ENCODE results near the gene CCSER1. TPM values are rescaled to one million over a fixed set of nuclear protein-coding genes. Genes with fewer than 3 reads are reported as not detected.
A peak's percentile ranks its signal among the peaks of the same experiment; 100 is the strongest.

CCSER1 gene
- total RNA-seq, 1 experiment from 2014 or later: 4.1 TPM

DNA sequence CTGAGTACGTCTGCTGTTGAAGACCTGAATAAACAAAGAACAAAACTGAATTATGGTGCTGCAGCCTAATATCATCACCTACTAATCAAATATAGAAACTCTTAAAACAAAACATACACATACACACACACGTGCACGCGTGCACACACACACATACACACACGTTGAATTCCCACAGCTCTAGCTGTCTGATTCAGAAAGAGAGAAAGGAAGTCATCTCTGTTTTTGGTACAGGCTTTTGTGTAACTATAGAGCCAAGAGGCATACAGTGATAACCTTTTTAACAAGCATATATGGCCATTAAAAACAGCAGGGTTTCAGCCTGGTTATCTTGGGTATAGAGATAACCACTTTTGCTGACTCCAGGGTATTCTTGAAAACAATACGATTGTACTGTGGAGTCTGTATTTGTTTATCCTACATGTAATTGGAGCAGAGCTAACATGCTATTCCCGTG, 823.2 kb downstream of the CCSER1 start:
- intact Hi-C loops (cut with micrococcal nuclease; ENCODE audit: unreplicated experiment): loop anchor here (5.0 kb wide), 1 partner anchor 108 kb away; no protein-coding TSS in a partner anchor
- no peak overlapping the region for H3K27ac Mint-ChIP-seq (ENCODE audit: unreplicated experiment)
- no peaks in the 10 kb centered on the region for H3K4me1 Mint-ChIP-seq (ENCODE audit: low read depth, unreplicated experiment)
- H3K9me3 ChIP-seq: no peaks in the 10 kb centered on the region
- no peak overlapping the region for H3K4me3 Mint-ChIP-seq (ENCODE audit: unreplicated experiment)
- no peaks in the 10 kb centered on the region for H3K27me3 Mint-ChIP-seq (ENCODE audit: insufficient read depth, unreplicated experiment)
- peaks cover 9% of the 10 kb centered on the region; the same call in 1 of the 2 replicates for H3K4me1 ChIP-seq
- TF ChIP-seq, protein P1, sequence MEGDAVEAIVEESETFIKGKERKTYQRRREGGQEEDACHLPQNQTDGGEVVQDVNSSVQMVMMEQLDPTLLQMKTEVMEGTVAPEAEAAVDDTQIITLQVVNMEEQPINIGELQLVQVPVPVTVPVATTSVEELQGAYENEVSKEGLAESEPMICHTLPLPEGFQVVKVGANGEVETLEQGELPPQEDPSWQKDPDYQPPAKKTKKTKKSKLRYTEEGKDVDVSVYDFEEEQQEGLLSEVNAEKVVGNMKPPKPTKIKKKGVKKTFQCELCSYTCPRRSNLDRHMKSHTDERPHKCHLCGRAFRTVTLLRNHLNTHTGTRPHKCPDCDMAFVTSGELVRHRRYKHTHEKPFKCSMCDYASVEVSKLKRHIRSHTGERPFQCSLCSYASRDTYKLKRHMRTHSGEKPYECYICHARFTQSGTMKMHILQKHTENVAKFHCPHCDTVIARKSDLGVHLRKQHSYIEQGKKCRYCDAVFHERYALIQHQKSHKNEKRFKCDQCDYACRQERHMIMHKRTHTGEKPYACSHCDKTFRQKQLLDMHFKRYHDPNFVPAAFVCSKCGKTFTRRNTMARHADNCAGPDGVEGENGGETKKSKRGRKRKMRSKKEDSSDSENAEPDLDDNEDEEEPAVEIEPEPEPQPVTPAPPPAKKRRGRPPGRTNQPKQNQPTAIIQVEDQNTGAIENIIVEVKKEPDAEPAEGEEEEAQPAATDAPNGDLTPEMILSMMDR (IDR thresholded peaks at IDR 0.05; ENCODE audit: insufficient read depth in 1 of 2, low read depth in 1 of 2, low read length in 1 of 2, severe bottlenecking in 1 of 2, unreplicated experiment in 1 of 2): no peak
- ChIA-PET POLR2A (no interaction called here), CTCF (no interaction called here)
- H3K27me3 ChIP-seq (replicated peaks; ENCODE audit: control insufficient read depth, insufficient read depth, low read length): no peaks in the 10 kb centered on the region
- H3K4me3 ChIP-seq (ENCODE audit: low read depth, low read length): no peak overlapping the region
- no peaks in the 10 kb centered on the region for H3K36me3 ChIP-seq (ENCODE audit: control insufficient read depth, insufficient read depth, low read length)
- H3K36me3 Mint-ChIP-seq (ENCODE audit: insufficient read depth, unreplicated experiment): no peaks in the 10 kb centered on the region
- DNase-seq: no peak
- no peaks in the 10 kb centered on the region for H3K9me3 Mint-ChIP-seq (ENCODE audit: unreplicated experiment)
- BruUV-seq (replicated peaks): no TSS peak

DNA sequence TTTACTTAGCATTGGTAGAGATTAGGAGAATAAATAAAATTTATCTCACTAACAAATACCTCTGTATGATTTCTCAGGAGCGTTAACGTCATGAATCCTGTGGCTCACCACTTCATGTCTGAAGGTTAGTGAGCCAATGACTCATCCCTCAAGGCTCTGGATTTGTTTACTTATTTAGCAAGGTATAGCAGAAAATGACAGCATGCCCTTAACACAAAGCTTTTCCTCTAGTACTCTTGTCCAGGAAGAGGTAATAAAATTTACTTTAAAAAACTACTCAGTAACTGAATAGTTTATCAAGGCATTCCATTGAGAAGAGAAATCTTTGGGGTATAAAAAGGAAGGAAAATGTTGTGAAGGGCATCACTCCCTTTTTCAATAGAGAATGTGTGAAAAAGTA, 823.8 kb downstream of the CCSER1 start:
- Mint-ChIP-seq H3K4me3 (ENCODE audit: unreplicated experiment) (no peak overlapping the region), H3K36me3 (ENCODE audit: insufficient read depth, unreplicated experiment) (no peaks in the 10 kb centered on the region), H3K27ac (ENCODE audit: unreplicated experiment) (no peak overlapping the region), H3K9me3 (ENCODE audit: unreplicated experiment) (no peaks in the 10 kb centered on the region), H3K27me3 (ENCODE audit: insufficient read depth, unreplicated experiment) (no peaks in the 10 kb centered on the region), H3K4me1 (ENCODE audit: low read depth, unreplicated experiment) (no peaks in the 10 kb centered on the region)
- H3K4me1 ChIP-seq: peaks cover 9% of the 10 kb centered on the region; the same call in 1 of the 2 replicates
- intact Hi-C loops (cut with micrococcal nuclease; ENCODE audit: unreplicated experiment): loop anchor here (5.0 kb wide), 1 partner anchor 109 kb away; no protein-coding TSS in a partner anchor
- ChIA-PET CTCF (no interaction called here), POLR2A (no interaction called here)
- H3K9me3 ChIP-seq: no peaks in the 10 kb centered on the region
- peak in 1 of 2 experiments; percentile 8 for DNase-seq
- H3K4me3 ChIP-seq (ENCODE audit: low read depth, low read length): no peak overlapping the region
- no peaks in the 10 kb centered on the region for H3K27me3 ChIP-seq (replicated peaks; ENCODE audit: control insufficient read depth, insufficient read depth, low read length)
- no peaks in the 10 kb centered on the region for H3K36me3 ChIP-seq (ENCODE audit: control insufficient read depth, insufficient read depth, low read length)
- TF ChIP-seq, protein P1 (IDR thresholded peaks at IDR 0.05; ENCODE audit: insufficient read depth in 1 of 2, low read depth in 1 of 2, low read length in 1 of 2, severe bottlenecking in 1 of 2, unreplicated experiment in 1 of 2): no peak
- no TSS peak for BruUV-seq (replicated peaks)

DNA sequence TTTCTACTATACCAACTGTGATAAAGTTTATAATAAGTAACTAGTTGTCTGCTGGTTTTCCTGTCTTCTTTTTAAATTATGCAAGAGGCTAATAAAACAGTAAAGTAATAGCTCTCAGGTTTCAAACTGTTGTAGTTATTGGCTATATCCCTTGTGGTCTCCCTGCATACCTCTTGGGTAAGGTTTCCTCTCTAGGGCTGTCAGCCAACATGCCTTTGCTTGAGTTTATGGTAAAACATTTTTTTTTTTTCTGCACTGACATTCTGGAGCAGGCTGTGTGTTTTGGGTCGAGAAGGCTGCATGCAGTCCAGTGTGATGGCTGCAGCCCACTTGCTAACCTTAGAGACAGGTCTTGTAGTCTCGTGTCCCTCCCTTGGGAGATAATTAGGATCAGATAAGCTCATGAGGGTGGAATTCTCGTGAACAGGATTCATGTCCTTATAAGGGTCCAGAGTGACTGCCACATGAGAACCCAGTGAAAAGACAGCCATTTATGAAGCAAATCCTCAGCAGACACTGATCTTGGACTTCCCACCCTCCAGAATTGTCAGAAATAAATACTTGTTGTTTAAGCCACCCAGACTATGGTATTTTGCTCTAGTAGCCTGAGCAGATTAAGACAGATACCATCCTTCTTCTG, 831.2 kb downstream of the CCSER1 start:
- H3K27ac Mint-ChIP-seq (ENCODE audit: unreplicated experiment): no peak overlapping the region
- no peaks in the 10 kb centered on the region for H3K27me3 ChIP-seq (replicated peaks; ENCODE audit: control insufficient read depth, insufficient read depth, low read length)
- TF ChIP-seq, protein P1 (IDR thresholded peaks at IDR 0.05; ENCODE audit: insufficient read depth in 1 of 2, low read depth in 1 of 2, low read length in 1 of 2, severe bottlenecking in 1 of 2, unreplicated experiment in 1 of 2): no peak
- intact Hi-C loops (cut with micrococcal nuclease; ENCODE audit: unreplicated experiment): no loop called here
- H3K36me3 Mint-ChIP-seq (ENCODE audit: insufficient read depth, unreplicated experiment): no peaks in the 10 kb centered on the region
- no peaks in the 10 kb centered on the region for H3K4me1 ChIP-seq
- no peaks in the 10 kb centered on the region for H3K27me3 Mint-ChIP-seq (ENCODE audit: insufficient read depth, unreplicated experiment)
- H3K36me3 ChIP-seq (ENCODE audit: control insufficient read depth, insufficient read depth, low read length): no peaks in the 10 kb centered on the region
- no peak overlapping the region for H3K4me3 Mint-ChIP-seq (ENCODE audit: unreplicated experiment)
- H3K9me3 ChIP-seq: no peaks in the 10 kb centered on the region
- H3K9me3 Mint-ChIP-seq (ENCODE audit: unreplicated experiment): no peaks in the 10 kb centered on the region
- no peak overlapping the region for H3K4me3 ChIP-seq (ENCODE audit: low read depth, low read length)
- no TSS peak for BruUV-seq (replicated peaks)
- POLR2A ChIA-PET: no interaction called here
- no peak for DNase-seq
- H3K4me1 Mint-ChIP-seq (ENCODE audit: low read depth, unreplicated experiment): peaks cover 6% of the 10 kb centered on the region
- CTCF ChIA-PET: no interaction called here

Measured in Caco-2 (cell line).